HG03575 (cell line): ENCODE results near the gene FHAD1.

Experiments
- ATAC-seq: cut with Tn5 transposase; IDR thresholded peaks from one replicate; pipeline ENCODE4 v1.9.1; 2021; ENCODE audit not compliant: unreplicated experiment, insufficient number of reproducible peaks, low FRiP score; ENCODE audit errors: extremely low read depth

The FHAD1 gene

GRCh38 chr1:15217654-15218053, 29.4 kb upstream of the FHAD1 start:
- ATAC-seq = no peak

- ATAC-seq = no peak
These were observed 28.4 kb upstream of the FHAD1 start for GRCh38 chr1:15218287-15219279.

GRCh38 chr1:15219280-15220023, 27.6 kb upstream of the FHAD1 start:
- ATAC-seq = no peak

- ATAC-seq = no peak
These were observed 27.0 kb upstream of the FHAD1 start for GRCh38 chr1:15220024-15220392.

- ATAC-seq = no peak
These were observed 26.1 kb upstream of the FHAD1 start for GRCh38 chr1:15220825-15221431.

- no peak for ATAC-seq
These were observed 24.2 kb upstream of the FHAD1 start for GRCh38 chr1:15222653-15223303.

GRCh38 chr1:15224259-15224869, 22.7 kb upstream of the FHAD1 start:
- no peak for ATAC-seq

GRCh38 chr1:15224974-15225373, 22.0 kb upstream of the FHAD1 start:
- ATAC-seq = no peak

- no peak for ATAC-seq
These were observed 21.6 kb upstream of the FHAD1 start for GRCh38 chr1:15225461-15225860.

- no peak for ATAC-seq
These were observed 20.4 kb upstream of the FHAD1 start for GRCh38 chr1:15226388-15227255.

GRCh38 chr1:15229707-15230131, 17.3 kb upstream of the FHAD1 start:
- no peak for ATAC-seq

GRCh38 chr1:15231714-15232201, 15.3 kb upstream of the FHAD1 start:
- ATAC-seq = peak; percentile 89

GRCh38 chr1:15233689-15234088, 13.3 kb upstream of the FHAD1 start:
- no peak for ATAC-seq

- no peak for ATAC-seq
These were observed 10.7 kb upstream of the FHAD1 start for GRCh38 chr1:15236321-15236721.

- ATAC-seq = no peak
These were observed 10.3 kb upstream of the FHAD1 start for GRCh38 chr1:15236746-15237145.

GRCh38 chr1:15238789-15239188, 8.2 kb upstream of the FHAD1 start:
- ATAC-seq = no peak

- no peak for ATAC-seq
These were observed 4.3 kb upstream of the FHAD1 start for GRCh38 chr1:15242766-15243165.
